HepG2 (cell line): ENCODE data around the gene TTC19.

Source experiments
- HNF4G ChIP-seq, 2 experiments: sonication (generic) in 1 of 2; formaldehyde crosslinking in 1 of 2; IDR thresholded peaks; 2 replicates each; pipeline versions ENCODE4 v1.4.0 to v1.6.1; 2011 to 2020; ENCODE audit warnings: borderline replicate concordance in 2 of 2, low read depth in 2 of 2, mild to moderate bottlenecking in 2 of 2, low read length in 1 of 2, missing genetic modification reagents in 1 of 2, moderate library complexity in 1 of 2
- SMC3 ChIP-seq: IDR thresholded peaks from 2 replicates; pipeline ENCODE4 v1.6.1; 2011; ENCODE audit warnings: low read length, improper control_type of control experiment
- SRSF1 ChIP-seq: fragments of 200-400 bp; formaldehyde crosslinking; optimal IDR thresholded peaks from 2 replicates; pipeline ENCODE3; 2017; ENCODE audit warnings: mild to moderate bottlenecking, low read depth, low read length, moderate library complexity
- ZFP36 ChIP-seq: fragments of 150-350 bp; IDR thresholded peaks from 2 replicates; pipeline ENCODE4 v1.6.1; 2018; ENCODE audit warnings: borderline replicate concordance, low read length, low read depth; ENCODE audit not compliant: partially characterized antibody
- ZNF557 ChIP-seq: sonication (generic); formaldehyde crosslinking; IDR thresholded peaks from 2 replicates; pipeline ENCODE4 v1.4.0; 2020; ENCODE audit warnings: missing genetic modification reagents
- ZNF781 ChIP-seq: sonication (generic); formaldehyde crosslinking; IDR thresholded peaks from 2 replicates; pipeline ENCODE4 v1.5.1; 2020; ENCODE audit warnings: borderline replicate concordance, mild to moderate bottlenecking, missing genetic modification reagents; ENCODE audit errors: not compliant biosample characterization
- ZNF790 ChIP-seq: sonication (generic); formaldehyde crosslinking; IDR thresholded peaks from 2 replicates; pipeline ENCODE4 v1.8.0; 2022; ENCODE audit warnings: missing genetic modification reagents, mild to moderate bottlenecking, borderline replicate concordance
- TF ChIP-seq, protein P1 (sequence below): sonication (generic); formaldehyde crosslinking; IDR thresholded peaks from 2 replicates; pipeline ENCODE4 v1.8.0; 2022; ENCODE audit warnings: mild to moderate bottlenecking, missing genetic modification reagents
- TF ChIP-seq, protein P2 (sequence below): sonication (generic); formaldehyde crosslinking; IDR thresholded peaks from 2 replicates; pipeline ENCODE4 v1.5.0; 2020; ENCODE audit warnings: mild to moderate bottlenecking, low read depth, missing genetic modification reagents, borderline replicate concordance

DNA sequence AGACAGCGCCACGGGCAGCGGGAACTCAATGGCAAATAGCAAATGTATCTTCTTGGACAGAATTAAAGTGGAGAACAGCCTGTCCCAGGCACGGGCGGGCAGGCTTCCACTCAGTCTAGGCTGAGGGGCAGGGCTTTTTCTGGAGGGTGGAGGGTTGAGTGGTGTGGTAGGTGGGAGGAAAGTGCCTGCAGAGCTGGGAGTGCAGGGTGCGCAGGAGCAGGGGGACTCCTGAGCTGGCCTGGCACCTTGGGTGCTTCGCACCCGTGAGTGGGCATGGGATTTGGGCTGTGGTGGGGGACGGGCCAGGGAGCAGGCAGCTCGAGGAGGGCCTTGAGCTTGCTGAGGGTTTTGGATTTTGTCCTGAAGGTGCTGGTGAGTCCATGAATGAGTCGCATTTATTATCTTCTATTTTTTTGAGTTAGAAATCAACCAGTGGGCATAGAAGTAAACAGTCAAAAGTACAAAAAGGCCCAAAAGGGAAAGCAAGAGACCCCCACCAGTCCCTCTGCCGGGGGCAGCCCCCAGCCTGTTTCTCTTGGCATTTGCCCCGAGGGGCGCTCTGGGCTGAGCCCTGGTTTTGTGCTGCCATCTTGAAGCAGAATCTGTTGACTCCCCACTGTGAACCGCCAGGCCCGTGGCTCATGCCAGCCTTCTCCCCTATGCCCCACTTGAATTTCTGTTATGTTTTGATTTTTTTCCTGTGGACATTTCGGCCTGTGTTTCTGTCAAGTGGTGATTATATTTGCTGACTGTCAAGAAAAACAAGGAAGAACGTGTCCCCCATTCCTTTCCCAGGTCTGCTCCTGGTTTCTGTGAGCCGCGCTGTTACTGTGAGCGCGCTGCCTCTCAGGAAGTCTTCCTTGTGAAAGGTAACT lies 46.5 kb upstream of the TTC19 start:
- TF ChIP-seq ZNF790 (CRISPR knock-in tag) (no peak), HNF4G (IDR thresholded peaks at IDR 0.05; ENCODE audit: borderline replicate concordance, low read depth, low read length) (no peak), HNF4G (CRISPR knock-in tag; IDR thresholded peaks at IDR 0.05; ENCODE audit: borderline replicate concordance, low read depth) (no peak), SMC3 (no peak), ZFP36 (no peak), SRSF1 (no peak), ZNF557 (CRISPR knock-in tag) (no peak), ZNF781 (no peak)
- TF ChIP-seq, protein P1, sequence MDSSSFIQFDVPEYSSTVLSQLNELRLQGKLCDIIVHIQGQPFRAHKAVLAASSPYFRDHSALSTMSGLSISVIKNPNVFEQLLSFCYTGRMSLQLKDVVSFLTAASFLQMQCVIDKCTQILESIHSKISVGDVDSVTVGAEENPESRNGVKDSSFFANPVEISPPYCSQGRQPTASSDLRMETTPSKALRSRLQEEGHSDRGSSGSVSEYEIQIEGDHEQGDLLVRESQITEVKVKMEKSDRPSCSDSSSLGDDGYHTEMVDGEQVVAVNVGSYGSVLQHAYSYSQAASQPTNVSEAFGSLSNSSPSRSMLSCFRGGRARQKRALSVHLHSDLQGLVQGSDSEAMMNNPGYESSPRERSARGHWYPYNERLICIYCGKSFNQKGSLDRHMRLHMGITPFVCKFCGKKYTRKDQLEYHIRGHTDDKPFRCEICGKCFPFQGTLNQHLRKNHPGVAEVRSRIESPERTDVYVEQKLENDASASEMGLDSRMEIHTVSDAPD (CRISPR knock-in tag) = no peak
- TF ChIP-seq, protein P2, sequence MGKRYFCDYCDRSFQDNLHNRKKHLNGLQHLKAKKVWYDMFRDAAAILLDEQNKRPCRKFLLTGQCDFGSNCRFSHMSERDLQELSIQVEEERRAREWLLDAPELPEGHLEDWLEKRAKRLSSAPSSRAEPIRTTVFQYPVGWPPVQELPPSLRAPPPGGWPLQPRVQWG (CRISPR knock-in tag) = no peak
